Stimulated activated naive CD8-positive, alpha-beta T cell treated with anti-CD3 and anti-CD28 coated beads, Interleukin-15, Interleukin-2, amounts not matched to agents 100 U/mL and 50 U/mL, for 24 hours (primary cell): ENCODE results near the gene TMED10.
"Not testable (repeated sequence)": the region's sequence is repeated elsewhere in the genome, so short reads cannot be mapped to it uniquely, and the experiment has no call there.

ENCODE experiments used
- ATAC-seq: fragments of 150-1000 bp; cut with Tn5 transposase; one replicate; pipeline ENCODE4 v1.10.0; 2021
- DNase-seq: peaks from one replicate; pipeline ENCODE4 v3.0.0; 2021

The TMED10 gene

GRCh38 chr14:75158843-75159614 is 17.4 kb downstream of the TMED10 start:
- peak; percentile 65 for ATAC-seq
- DNase-seq, result no peak

- ATAC-seq (peak; percentile 51), DNase-seq (no peak)
Observed at GRCh38 chr14:75156901-75157300, 19.5 kb downstream of the TMED10 start.

GRCh38 chr14:75156111-75156510 is 20.3 kb downstream of the TMED10 start:
- no peak for DNase-seq
- no peak for ATAC-seq

GRCh38 chr14:75155169-75155568 is 21.2 kb downstream of the TMED10 start:
- ATAC-seq, result peak; percentile 55
- DNase-seq, result no peak

GRCh38 chr14:75153295-75153694 is 23.1 kb downstream of the TMED10 start:
- ATAC-seq, result no peak
- DNase-seq, result no peak

GRCh38 chr14:75151851-75152250 is 24.6 kb downstream of the TMED10 start:
- no peak for DNase-seq
- no peak for ATAC-seq

- not testable (repeated sequence) for DNase-seq
Observed at GRCh38 chr14:75150637-75151036, 25.8 kb downstream of the TMED10 start.

GRCh38 chr14:75150150-75150549 is 26.3 kb downstream of the TMED10 start:
- no peak for ATAC-seq
- no peak for DNase-seq

More at GRCh38 chr14:75150637-75151036, 25.8 kb downstream of the TMED10 start:
- ATAC-seq, result not testable (repeated sequence)

- DNase-seq, result peak; percentile 21
- ATAC-seq, result peak; percentile 57
Observed at GRCh38 chr14:75147423-75148071, 28.9 kb downstream of the TMED10 start.

GRCh38 chr14:75144944-75145343 is 31.5 kb downstream of the TMED10 start:
- no peak for DNase-seq
- peak; percentile 63 for ATAC-seq

GRCh38 chr14:75143761-75144527 is 32.5 kb downstream of the TMED10 start:
- DNase-seq, result no peak
- no peak for ATAC-seq

GRCh38 chr14:75142494-75142893 is 33.9 kb downstream of the TMED10 start:
- DNase-seq, result no peak
- ATAC-seq, result no peak

- no peak for ATAC-seq
- DNase-seq, result no peak
Observed at GRCh38 chr14:75141967-75142366, 34.4 kb downstream of the TMED10 start.

- DNase-seq (no peak), ATAC-seq (no peak)
Observed at GRCh38 chr14:75141062-75141461, 35.4 kb downstream of the TMED10 start.

GRCh38 chr14:75140620-75141019 is 35.8 kb downstream of the TMED10 start:
- DNase-seq (no peak), ATAC-seq (no peak)

- no peak for ATAC-seq
- DNase-seq, result no peak
Observed at GRCh38 chr14:75139185-75139584, 37.2 kb downstream of the TMED10 start.

GRCh38 chr14:75138492-75138891 is 37.9 kb downstream of the TMED10 start:
- ATAC-seq (peak; percentile 63), DNase-seq (no peak)

GRCh38 chr14:75134644-75135043 is 41.8 kb downstream of the TMED10 start:
- ATAC-seq (no peak), DNase-seq (no peak)

GRCh38 chr14:75133597-75133996 is 42.8 kb downstream of the TMED10 start:
- ATAC-seq (no peak), DNase-seq (no peak)

- DNase-seq, result peak; percentile 48
- peak; percentile 69 for ATAC-seq
Observed at GRCh38 chr14:75132382-75133086, 43.9 kb downstream of the TMED10 start.

GRCh38 chr14:75128596-75128990 is 47.8 kb downstream of the TMED10 start:
- ATAC-seq (no peak), DNase-seq (no peak)

GRCh38 chr14:75127903-75128595 is 48.4 kb downstream of the TMED10 start:
- no peak for ATAC-seq
- no peak for DNase-seq
